Measurements from ENCODE around the gene UST.

The UST gene

DNA sequence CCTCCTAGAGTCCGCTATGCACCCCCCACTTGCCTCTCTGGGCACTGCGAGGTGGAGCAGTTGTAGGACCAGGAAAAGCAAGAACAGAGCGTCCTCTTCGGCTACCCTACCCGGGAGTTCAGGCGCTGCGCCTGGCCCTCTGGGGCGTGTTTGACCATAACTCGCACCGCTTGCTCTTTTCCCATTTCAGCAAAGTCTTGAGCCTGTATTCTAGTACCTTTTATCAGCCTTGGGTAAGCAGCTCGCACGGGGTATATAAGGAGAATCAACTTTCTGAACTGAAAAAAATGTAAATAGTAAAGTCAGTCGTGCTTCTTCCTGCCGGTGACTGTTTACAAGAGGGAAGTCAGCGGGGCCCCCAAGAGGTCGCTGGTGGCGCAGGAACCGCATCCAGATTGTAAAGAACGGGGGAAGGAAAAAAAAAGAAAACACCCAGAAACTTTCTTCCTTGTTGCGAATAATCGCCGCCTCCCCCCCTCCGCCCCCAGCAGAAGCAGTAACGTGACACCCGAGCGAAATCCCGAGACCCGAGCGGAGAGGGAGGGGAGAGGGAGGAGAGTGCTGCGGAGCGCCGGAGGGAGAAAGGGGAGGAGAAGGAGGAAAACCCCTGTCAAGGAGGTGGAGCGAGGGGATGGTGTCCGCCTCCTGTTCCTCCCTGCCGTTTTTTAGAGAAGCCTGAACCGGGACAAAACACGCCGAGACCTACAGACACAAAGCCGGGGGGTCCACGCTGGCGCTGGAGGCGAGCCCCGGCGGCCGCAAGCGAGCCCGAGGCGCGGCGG lies at the start of gene UST:
UST (plus strand) TSS at position 668 of the 782 bp plus-strand sequence. CDS start 401 bp downstream, outside the sequence.
- peak; percentile 96 for DNase-seq

GRCh38 chr6:148697895-148698440 lies 48.9 kb upstream of the UST start:
- DNase-seq: no peak

DNA sequence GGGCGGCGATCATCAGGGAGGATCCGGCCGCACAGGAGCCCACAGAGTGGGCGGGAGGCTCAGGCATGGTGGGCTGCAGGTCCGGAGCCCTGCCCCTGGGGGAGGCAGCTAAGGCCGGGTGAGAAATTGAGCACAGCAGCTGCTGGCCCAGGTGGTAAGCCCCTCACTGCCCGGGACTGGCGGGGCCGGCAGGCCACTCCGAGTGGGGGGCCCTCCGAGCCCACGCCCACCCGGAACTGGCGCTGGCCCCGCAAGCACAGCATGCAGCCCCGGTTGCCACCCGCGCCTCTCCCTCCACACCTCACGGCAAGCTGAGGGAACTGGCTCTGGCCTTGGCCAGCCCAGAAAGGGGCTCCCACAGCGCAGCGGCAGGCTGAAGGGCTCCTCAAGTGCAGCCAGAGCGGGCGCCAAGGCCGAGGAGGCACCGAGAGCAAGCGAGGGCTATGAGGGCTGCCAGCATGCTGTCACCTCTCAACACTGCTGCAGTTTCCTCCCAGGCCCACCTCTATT lies 48.1 kb upstream of the UST start:
- DNase-seq: no peak

- no peak for DNase-seq
Observed at GRCh38 chr6:148700047-148700715, 46.6 kb upstream of the UST start.

- peak; percentile 55 for DNase-seq
Observed at GRCh38 chr6:148700741-148701311, 46.0 kb upstream of the UST start.

DNA sequence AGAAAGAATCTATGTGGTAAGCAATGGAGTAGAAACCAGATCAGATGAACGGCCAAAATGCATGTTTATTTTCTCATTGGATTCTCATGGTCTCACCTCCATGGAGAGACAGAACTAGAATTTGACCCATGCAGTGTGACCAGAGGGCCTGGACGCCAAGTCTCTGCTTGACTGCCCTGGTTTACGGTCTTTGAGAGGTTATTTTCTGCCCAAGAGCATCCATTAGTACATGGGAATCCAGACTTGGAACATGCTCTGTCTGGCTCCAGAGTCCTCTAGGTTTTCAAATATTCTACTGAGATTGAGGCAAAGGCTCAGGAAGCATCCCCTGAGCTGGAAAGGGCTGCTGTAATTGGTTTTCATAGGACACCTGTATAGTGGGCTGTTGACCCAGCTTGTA lies 45.5 kb upstream of the UST start:
- no peak for DNase-seq

DNA sequence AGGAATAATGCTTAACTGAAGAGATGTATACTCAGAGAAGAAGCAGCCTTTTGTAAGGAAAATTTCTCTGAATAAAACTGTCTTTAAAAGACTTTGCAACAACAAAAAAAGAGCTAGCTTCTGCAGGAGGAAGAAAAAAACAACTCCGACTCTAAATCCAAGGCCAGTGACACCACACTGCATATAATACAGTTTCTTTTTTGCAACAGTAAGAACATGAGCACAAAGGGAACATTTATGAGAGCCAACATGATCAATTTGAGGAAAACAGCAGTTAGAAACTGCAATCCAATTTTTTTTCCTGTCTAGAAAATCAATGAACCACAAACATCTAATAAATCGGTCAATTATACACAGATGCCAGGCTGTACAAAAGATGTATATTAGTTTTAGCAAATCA lies 42.9 kb upstream of the UST start:
- no peak for DNase-seq

DNA sequence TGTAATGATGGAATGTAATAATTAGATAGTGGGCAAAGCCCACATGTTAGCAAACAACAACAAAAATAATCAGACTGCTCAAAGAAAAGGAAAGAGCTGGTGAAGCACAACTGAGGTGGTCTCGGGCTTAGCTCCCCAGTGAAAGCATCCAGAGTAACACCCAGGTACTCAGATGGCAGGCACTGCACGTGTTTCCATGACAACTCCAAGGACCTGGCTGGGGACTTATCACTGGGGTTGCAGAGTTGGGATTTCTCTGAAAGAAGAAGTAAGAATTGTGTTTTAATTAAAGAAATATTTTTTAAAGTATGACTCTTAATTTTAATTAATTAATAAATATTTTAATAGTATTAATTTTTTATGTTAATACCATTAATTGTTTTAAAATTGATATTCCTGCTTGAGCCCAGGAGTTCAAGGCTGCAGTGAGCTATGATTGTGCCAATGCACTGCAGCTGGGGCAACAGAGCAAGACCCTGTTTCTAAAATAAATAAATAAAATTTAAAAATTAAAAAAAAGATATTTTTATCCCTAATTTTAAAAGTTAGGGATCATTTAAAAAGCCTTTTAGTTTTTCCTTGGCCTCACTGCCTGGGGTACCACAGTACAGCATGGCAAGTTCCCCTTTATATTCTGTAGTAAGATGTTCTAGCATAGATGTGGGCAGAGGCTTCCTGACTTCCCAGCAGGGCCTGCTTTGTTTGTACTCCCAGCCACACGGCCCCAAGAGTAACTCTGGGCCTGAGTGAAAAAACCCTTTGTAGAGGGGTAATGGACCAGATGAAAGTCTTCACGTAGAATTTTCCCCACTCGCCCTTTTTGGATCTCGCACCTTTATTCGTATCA lies 42.2 kb upstream of the UST start:
- no peak for DNase-seq

DNA sequence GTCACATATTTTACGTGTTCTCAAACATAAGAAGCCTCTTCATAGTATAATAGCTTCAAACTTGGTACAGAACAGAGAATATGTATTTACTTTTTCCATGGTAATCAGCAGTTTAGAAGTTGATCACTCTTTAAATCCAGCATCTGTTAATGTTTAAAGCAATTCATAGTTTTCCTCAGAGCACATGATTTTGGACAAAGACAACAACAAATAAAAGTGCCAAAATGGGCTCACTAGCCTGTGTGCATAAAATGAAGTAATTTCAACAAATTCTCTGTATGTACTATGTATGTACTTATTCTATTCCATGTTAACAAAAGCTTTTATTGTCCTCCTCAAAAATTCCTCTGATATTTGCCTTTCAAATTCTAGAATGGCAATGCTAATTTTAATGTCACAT lies 38.1 kb upstream of the UST start:
- DNase-seq: no peak

GRCh38 chr6:148709577-148709976 lies 37.3 kb upstream of the UST start:
- DNase-seq: peak; percentile 22

DNA sequence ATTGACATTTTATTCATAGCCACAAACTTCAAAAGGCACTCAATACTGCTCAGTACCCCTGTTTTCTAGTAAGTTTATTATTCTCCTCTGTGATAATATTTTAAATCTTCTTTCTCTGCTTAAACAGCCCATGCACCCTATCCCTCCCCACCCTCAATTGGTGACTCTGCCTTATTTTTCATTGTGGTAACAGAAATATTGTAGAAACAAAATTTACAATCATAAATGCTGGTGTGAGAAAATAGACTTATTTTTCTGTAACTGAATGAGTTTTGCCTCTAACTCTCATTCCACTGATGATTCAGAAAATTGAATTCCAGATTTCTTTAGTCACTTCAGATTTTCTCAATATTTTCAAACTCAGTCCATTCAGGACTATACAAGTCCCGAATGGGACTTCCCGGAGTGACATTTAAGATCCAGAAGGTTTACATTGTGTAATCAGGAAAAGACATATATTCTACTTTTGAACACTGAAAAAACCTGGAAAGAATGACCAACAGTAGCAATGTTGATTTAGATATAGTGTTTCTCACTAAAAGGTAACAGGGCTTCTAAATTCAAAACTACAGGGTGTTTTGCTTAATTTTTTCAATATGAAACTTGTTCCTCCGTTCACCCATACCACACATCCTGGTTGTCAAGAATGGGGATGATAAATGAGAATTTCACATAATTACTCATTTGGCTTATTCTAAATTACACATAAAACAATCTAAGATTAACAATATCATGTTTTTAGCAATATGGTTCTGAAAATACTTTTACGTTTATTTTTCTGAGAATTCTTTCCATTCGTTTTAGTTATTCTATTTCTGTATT lies 34.8 kb upstream of the UST start:
- peak; percentile 38 for DNase-seq

DNA sequence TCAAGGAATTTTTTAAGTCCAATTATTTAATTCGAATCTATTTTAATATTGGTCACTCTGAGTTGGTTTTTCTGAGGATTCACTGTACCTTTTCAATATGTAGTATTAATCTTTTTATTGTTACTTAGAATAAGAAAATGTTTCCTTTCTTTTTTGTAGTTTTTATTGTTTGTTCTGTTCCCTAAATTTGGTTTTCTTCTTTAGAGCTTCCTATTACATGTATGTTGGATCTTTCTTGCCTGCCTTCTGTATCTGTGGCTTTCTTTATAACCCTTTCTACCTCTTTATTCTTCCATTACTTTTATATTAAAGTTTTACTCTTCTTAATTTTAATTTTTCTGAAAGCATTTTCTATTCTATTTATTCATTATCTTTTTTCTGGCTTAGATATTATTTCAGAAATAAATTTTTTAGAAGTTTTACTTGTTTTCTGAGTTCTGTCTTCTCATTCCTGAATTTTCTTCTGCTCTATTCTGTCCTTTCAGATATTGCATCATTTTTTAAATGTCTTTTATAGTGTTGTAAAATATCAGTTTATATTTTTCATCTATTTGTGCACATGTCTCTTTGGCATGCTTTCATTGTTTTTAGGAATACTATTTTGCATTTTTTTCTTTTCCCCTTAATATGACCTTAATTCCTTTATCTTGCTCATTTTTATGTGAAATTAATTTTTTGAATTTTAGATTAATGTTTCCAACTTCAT lies 33.6 kb upstream of the UST start:
- no peak for DNase-seq

GRCh38 chr6:148713921-148714320 lies 32.9 kb upstream of the UST start:
- DNase-seq: no peak

- DNase-seq: no peak
Observed at GRCh38 chr6:148716811-148717210, 30.0 kb upstream of the UST start.

DNA sequence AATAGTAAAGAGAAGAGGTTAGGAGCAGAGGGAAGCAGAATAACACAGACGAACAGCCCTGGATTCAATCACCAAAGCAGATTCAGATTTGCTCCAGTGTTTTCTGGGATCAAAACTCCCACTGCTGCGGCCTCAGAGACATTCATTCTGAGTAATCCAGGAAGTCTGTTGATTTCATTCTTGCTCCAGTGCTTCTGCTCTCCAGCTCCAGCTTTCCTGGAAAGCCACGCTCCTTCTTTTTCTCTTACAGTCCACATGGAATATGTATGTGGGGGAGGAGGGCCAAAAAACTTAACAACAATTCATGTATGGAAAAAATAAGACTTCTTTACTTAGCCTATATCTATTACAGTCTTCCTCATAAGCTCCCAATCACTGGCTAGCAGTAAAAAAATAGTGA lies 26.4 kb upstream of the UST start:
- DNase-seq: peak; percentile 50

DNA sequence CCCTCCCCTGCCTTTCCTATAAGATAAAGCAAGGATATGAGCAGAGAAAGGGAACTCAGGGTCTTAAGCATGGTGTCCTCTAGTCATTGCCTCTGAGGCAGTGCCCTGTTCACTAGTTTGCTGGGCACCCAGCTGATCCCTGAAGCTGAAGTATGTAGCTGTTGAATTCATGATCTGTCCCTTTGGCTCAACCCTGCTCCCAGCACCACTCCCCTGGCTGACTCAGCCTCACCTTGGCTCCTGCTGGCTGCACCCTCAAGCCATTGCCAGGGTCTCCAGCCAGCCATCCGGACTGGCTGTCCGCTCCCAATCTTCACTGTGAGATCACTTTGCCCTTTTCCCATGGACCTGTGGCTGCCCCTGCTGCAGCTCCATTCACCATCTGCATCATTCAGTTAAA lies 25.9 kb upstream of the UST start:
- DNase-seq: no peak

- peak; percentile 99 for DNase-seq
Observed at GRCh38 chr6:148723484-148723883, 23.3 kb upstream of the UST start.

GRCh38 chr6:148724428-148724827 lies 22.4 kb upstream of the UST start:
- no peak for DNase-seq

- DNase-seq: no peak
Observed at GRCh38 chr6:148727104-148727503, 19.7 kb upstream of the UST start.

DNA sequence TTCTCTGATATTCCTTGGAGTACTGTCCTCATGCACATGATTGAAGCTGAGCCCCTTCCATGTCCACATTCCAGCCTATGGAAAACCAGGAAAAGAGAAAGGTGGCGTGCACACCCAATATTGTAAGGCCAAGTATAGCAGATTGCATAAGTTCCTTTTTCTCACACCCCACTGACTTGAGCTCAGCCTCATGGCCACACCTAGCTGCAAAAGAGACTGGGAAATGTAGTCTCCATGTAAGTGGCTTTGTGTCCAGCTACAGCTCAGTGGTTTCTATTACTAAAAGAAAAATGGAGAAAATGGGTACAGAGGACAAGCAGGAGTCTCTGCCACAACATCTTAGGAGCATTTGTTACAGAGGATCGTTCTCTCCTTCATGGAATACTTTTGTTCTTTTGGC lies 10.8 kb upstream of the UST start:
- DNase-seq: no peak

- DNase-seq: no peak
Observed at GRCh38 chr6:148736774-148737412, 9.9 kb upstream of the UST start.

Measured in HCEC 1CT (cell line).